Stimulated activated CD4-positive, alpha-beta T cell treated with anti-CD3 and anti-CD28 coated beads, Interleukin-4, amount 100 ng/mL, for 24 hours (primary cell): ENCODE results near the gene FOXL3.

Experiments
- DNase-seq: peaks from one replicate; pipeline ENCODE4 v3.0.0-alpha.2; 2020

Gene FOXL3

DNA sequence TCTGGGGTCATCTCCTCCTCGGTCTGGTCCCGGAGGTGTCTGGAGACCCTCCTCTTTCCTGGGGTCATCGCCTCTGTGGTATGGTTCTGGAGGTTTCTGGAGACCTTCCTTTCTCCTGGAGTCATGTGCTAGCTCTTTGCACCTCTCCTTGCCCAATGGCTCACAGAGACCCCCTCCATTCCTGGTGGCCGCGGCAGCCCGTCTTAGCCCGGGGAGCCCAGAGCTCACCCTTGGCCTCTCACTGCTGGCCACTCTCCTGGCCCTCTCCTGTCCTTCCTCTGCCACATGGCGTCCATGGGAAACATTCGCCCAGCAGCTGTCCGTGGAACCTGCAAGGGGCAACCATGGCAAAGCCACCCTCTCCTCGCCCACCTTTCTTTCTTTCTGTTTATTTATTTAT lies 20.2 kb upstream of the FOXL3 start:
- no peak for DNase-seq

- DNase-seq = no peak
Observed at GRCh38 chr7:270351-270983, 19.5 kb upstream of the FOXL3 start.

DNA sequence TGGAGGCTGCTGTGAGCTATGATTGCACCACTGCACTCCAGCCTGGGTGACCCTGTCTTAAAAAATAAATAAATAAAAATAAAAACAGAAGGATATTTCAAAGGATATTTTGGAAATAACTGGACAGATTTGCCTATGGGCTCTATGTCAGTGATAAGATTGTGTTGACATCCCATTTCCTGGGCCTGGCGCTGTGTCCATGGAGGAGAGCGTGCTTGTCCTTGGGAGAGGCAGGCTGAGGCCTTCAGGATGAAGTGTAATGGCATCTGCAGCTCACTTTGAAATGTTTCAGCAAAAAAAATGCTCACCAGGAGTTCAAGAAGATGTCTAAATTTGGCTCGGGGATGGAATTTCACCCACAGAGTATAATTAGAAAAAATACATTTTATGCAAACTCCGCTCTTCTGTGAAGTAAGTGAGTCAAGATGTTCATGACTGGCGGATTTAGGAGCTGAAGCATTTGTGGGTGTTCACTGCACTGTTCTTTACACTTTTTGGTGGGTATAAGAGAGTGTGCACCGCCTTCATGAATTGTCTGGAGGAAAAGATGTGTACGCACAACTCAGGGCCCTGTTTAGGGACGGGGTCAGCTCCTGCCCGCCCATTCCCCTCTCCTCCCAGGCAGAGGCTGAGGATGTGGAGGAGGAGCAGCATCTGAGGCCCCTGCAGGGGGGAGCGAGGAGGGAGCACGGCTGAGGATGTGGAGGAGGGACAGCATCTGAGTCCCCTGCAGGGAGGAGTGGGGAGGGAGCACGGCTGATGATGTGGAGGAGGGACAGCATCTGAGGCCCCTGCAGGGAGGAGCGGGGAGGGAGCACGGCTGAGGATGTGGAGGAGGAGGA lies 18.5 kb upstream of the FOXL3 start:
- DNase-seq = no peak

GRCh38 chr7:272108-272615 lies 17.8 kb upstream of the FOXL3 start:
- DNase-seq = no peak

DNA sequence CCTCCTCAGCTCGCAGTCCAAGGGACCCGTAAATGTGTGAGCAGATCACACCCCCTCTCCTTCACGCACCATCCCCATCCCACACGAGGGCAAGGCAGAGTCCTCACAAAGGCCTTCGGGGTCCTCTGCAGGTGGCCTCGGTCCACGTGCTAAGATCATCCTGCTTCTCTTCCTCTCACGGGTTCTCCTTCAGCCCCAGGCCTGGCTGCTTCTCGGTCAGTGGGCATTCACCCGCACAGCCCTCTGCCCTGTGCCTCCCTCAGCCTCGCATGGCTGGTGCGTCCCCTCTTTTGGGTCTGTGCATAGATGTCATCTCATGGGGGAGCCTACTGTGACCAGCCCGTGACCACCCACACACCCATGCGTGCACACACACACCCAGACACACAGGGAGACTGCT lies 17.3 kb upstream of the FOXL3 start:
- no peak for DNase-seq

GRCh38 chr7:273327-273726 lies 16.6 kb upstream of the FOXL3 start:
- DNase-seq = no peak

GRCh38 chr7:274266-274665 lies 15.7 kb upstream of the FOXL3 start:
- no peak for DNase-seq

GRCh38 chr7:276230-276835 lies 13.6 kb upstream of the FOXL3 start:
- no peak for DNase-seq

- no peak for DNase-seq
Observed at GRCh38 chr7:277228-277627, 12.7 kb upstream of the FOXL3 start.

DNA sequence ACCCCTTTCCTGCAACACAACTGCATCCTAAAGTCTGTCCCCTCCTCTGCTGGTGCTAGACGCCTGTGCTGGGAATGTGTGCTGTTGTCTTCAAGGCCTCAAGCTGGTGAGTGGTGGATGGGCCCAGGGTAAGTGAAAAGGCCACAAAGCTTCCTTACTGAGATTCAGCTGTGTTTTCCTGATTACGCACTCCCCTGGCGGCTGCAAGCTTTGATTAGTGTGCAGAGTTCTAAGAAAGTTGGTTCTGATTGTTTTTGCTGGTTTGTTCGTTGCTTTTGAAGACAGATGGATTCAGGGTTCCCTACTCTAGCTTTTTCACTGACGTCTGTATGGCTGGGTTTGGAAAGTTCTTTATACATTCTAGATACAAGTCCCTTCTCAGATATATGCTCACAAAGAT lies 11.9 kb upstream of the FOXL3 start:
- DNase-seq = no peak

DNA sequence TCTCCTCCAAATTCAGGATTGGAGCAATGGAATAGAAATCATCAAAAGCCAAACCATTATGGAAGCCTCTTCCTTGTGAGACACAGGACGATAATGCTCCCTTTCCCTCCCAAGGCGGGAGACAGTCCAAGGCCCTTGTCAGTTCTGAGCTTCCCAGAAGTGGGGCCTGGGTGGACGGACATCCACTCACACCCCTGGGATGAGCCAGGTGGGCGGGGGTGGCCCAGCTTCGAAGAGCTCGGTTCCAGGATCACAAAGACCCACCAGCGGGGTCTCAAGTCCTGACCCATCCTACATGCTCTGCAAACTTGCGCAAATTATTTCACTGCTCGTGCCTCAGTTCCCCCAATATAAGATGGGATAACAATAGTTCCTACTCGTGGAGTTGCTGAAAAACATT lies 10.1 kb upstream of the FOXL3 start:
- DNase-seq = no peak

GRCh38 chr7:280461-280860 lies 9.5 kb upstream of the FOXL3 start:
- DNase-seq = no peak

- DNase-seq = no peak
Observed at GRCh38 chr7:281637-282036, 8.3 kb upstream of the FOXL3 start.

- no peak for DNase-seq
Observed at GRCh38 chr7:282621-283020, 7.3 kb upstream of the FOXL3 start.

DNA sequence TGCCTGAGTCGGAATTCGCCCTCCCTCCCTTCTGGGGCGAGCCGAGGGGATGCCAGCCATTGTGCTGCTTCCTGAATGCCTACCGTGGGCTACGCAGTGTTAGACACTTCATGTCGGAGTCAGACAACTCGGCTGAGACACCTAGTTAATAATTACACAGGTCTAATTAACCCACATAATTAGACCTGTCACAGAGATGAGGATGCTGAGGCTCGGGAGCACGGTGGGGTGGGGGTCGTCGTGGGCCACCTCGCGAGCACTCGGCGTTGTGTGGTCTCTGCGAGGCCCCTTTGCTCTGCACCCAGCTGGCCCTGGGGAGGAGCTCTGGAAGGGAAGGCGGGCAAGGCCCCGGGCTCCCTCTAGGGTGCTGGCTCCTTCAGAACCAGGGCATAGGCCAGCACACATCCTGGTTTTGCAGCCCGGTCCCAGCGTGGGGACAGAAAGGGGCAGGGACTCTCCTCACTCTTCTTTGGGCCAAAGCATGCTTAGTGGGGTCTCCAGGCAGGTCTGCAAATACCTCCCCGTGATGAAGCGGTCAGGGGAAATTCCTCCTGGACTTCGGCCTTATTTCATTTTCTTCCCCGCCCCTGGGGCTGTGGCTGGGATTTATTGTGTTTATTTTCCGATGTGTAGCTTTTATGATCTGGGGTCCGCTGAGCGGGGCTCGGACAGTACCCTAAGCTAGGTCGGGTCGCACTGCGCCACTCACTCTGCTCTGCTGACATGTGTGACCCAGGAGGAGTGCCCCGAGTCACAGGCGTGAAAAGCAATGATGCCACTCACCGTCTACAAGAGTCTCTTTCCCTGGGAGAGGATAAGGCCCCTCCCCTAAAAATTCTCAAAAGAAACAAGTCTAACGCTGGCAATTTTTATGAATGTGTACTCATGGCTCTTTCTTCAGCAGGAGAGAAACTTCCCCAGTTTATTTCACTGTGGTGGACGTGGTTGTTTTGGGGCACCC lies 4.9 kb upstream of the FOXL3 start:
- DNase-seq = no peak

GRCh38 chr7:285731-286130 lies 4.2 kb upstream of the FOXL3 start:
- DNase-seq = no peak

DNA sequence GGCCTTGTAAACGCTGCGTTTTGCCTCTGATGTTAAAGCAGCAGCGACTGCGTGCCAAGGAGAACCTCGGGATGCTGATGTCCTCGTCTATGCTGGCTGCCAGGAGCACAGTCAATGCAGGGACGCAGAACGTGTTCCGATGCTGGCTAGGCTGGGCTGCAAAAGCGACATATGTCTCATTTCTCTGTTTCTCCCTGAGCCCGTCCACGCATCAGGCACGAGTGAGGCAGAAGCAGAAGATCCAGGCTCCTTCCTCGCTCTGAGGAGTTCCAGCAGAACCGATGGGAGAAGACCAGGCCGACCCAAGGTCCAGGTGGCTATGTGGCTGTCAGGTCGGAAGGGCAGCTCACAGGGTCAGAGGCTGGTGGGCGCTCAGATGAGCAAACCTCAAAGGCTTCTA lies 3.7 kb upstream of the FOXL3 start:
- DNase-seq = no peak

- no peak for DNase-seq
Observed at GRCh38 chr7:288671-289101, 1.3 kb upstream of the FOXL3 start.

DNA sequence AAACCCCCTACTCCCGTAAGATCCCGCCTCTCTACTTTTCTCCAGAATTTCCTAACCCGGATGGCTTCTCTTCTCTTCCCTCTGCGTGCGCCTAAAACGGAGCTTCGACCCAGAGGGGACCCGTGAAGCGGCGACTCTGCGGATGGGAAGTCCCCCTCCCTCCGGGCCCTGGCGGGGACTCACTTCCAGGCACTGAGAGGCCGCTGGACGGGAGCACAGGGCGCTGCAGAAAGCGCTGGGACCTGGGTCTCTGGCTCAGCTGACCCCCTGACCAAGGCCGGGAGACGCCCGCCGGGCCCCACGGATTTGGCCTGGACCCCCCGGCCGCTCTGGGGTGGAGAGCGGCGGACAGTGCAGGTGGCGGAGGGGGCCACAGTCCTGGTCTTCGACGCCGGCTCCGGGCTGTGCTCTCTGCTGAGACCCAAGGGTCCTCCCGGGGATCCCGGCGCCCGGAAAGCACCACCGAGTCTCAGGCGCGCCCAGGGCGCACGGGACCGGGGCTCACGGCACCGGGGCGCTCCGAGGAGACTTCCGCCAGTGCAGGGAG lies 688 bp upstream of the FOXL3 start:
- DNase-seq = no peak

DNA sequence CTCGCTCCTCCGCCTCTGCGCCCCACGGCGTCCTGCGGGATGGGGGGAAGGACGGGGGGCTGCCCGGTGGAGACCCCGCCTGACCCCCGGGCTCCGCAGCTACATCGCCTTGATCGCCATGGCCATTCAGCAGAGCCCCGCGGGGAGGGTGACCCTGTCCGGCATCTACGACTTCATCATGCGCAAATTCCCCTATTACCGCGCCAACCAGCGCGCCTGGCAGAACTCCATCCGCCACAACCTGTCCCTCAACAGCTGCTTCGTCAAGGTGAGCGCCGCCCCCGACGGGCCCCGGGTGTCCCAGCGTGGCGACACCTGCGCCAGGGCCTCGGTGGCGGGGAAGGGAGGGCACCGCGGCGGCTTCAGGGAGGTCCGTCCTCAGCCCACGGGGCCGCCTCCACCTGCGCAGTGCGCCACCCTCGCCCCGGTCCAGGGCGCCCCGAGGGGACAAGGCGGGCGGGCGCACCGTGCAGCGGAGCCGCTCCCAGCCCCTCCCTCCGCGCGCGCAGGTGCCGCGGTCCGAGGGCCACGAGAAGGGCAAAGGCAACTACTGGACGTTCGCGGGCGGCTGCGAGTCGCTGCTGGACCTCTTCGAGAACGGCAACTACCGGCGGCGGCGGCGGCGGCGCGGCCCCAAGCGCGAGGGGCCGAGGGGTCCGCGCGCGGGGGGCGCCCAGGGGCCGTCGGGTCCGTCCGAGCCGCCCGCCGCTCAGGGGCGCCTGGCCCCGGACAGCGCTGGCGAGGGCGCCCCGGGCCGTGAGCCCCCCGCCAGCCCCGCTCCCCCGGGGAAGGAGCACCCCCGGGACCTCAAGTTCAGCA lies 793 bp downstream of the FOXL3 start:
- no peak for DNase-seq

- no peak for DNase-seq
Observed at GRCh38 chr7:291373-292092, 1.6 kb downstream of the FOXL3 start.
